HCT116 (cell line): ENCODE measurements around the gene LRRN1.

Experiments
- ATF3 ChIP-seq: IDR thresholded peaks from 2 replicates; pipeline ENCODE4 v1.6.1; 2012
- CEBPB ChIP-seq: IDR thresholded peaks from 2 replicates; pipeline ENCODE4 v1.6.1; 2012; ENCODE audit warnings: low read depth
- CTCF ChIP-seq, 3 experiments: fragments of 200-600 bp in 1 of 3; sonication (generic) in 1 of 3; IDR thresholded peaks in 2 of 3; conservative IDR thresholded peaks in 1 of 3; 2 replicates each; pipeline ENCODE4 v1.5.1; 2012 to 2017; ENCODE audit warnings: low read depth in 2 of 3, low read length in 2 of 3, antibody characterized with exemption in 1 of 3, borderline replicate concordance in 1 of 3, control low read depth in 1 of 3, mild to moderate bottlenecking in 1 of 3, mixed read lengths in 1 of 3, mixed run types in 1 of 3, moderate library complexity in 1 of 3; ENCODE audit not compliant: insufficient read depth in 1 of 3
- EGR1 ChIP-seq: IDR thresholded peaks from 2 replicates; pipeline ENCODE4 v1.6.1; 2012; ENCODE audit warnings: low read depth
- POLR2A ChIP-seq: IDR thresholded peaks from 2 replicates; pipeline ENCODE4 v1.7.0; 2011; ENCODE audit warnings: borderline replicate concordance; ENCODE audit not compliant: insufficient read depth, insufficient read length; ENCODE audit errors: extremely low read depth
- POLR2AphosphoS5 ChIP-seq: IDR thresholded peaks from 2 replicates; pipeline ENCODE4 v1.6.1; 2011; ENCODE audit warnings: mild to moderate bottlenecking, low read depth, low read length, moderate library complexity
- RAD21 ChIP-seq: IDR thresholded peaks from 2 replicates; pipeline ENCODE4 v1.6.1; 2012; ENCODE audit warnings: low read depth, mild to moderate bottlenecking
- SP1 ChIP-seq: IDR thresholded peaks from 2 replicates; pipeline ENCODE4 v1.6.1; 2012; ENCODE audit warnings: low read depth
- YY1 ChIP-seq: IDR thresholded peaks from 2 replicates; pipeline ENCODE4 v1.6.1; 2011; ENCODE audit warnings: low read length, low read depth, moderate library complexity, mild to moderate bottlenecking; ENCODE audit not compliant: insufficient replicate concordance; ENCODE audit errors: extremely low read depth
- ZNF274 ChIP-seq: fragments of 200-500 bp; sonication (Bioruptor generic); IDR thresholded peaks from 2 replicates; pipeline ENCODE4 v1.6.1; 2014; ENCODE audit warnings: mild to moderate bottlenecking, low read depth, low read length, inconsistent platforms
- TF ChIP-seq, protein P1 (sequence below): IDR thresholded peaks from 2 replicates; pipeline ENCODE4 v1.6.1; 2012
- TF ChIP-seq, protein P2 (sequence below): IDR thresholded peaks from 2 replicates; pipeline ENCODE4 v1.6.1; 2012; ENCODE audit warnings: low read depth

DNA sequence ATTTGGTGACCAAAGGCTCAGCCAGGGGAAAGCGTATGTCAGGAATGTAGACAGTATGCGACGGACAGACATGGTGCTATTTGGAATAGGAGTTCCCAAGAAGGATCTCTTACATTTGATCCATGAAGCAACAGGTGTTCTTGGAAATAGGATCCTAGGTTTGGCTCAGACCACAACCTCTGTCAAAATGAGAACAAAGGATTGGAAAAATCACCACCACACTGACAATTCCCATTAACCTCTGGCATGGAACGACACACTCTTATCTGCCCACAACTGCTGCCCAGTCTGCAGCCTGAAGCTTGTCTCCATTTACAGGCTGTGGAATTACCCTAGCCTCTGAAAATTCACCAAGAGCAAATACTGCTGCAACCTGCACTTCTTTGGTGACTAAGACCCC lies 33.6 kb upstream of the LRRN1 start:
- TF ChIP-seq CTCF (IDR thresholded peaks at IDR 0.05 in 2 of 3, conservative IDR thresholded peaks at IDR 0.05 in 1 of 3; ENCODE audit: borderline replicate concordance in 1 of 3, insufficient read depth in 1 of 3, low read depth in 2 of 3, low read length in 2 of 3) (no peak), POLR2A (no peak), ZNF274 (no peak), RAD21 (no peak), POLR2AphosphoS5 (no peak), ATF3 (no peak), CEBPB (no peak), EGR1 (no peak), SP1 (no peak), YY1 (no peak)
- TF ChIP-seq, protein P1, sequence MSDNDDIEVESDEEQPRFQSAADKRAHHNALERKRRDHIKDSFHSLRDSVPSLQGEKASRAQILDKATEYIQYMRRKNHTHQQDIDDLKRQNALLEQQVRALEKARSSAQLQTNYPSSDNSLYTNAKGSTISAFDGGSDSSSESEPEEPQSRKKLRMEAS, result no peak
- TF ChIP-seq, protein P2, sequence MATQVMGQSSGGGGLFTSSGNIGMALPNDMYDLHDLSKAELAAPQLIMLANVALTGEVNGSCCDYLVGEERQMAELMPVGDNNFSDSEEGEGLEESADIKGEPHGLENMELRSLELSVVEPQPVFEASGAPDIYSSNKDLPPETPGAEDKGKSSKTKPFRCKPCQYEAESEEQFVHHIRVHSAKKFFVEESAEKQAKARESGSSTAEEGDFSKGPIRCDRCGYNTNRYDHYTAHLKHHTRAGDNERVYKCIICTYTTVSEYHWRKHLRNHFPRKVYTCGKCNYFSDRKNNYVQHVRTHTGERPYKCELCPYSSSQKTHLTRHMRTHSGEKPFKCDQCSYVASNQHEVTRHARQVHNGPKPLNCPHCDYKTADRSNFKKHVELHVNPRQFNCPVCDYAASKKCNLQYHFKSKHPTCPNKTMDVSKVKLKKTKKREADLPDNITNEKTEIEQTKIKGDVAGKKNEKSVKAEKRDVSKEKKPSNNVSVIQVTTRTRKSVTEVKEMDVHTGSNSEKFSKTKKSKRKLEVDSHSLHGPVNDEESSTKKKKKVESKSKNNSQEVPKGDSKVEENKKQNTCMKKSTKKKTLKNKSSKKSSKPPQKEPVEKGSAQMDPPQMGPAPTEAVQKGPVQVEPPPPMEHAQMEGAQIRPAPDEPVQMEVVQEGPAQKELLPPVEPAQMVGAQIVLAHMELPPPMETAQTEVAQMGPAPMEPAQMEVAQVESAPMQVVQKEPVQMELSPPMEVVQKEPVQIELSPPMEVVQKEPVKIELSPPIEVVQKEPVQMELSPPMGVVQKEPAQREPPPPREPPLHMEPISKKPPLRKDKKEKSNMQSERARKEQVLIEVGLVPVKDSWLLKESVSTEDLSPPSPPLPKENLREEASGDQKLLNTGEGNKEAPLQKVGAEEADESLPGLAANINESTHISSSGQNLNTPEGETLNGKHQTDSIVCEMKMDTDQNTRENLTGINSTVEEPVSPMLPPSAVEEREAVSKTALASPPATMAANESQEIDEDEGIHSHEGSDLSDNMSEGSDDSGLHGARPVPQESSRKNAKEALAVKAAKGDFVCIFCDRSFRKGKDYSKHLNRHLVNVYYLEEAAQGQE, result no peak
